IMR-90 (cell line): ENCODE results near the gene SPAG5. TPM values are rescaled to one million over a fixed set of nuclear protein-coding genes. Genes with fewer than 3 reads are reported as not detected.

Source experiments
- ATAC-seq: fragments of 200-7000 bp; cut with Tn5 transposase; 2 replicates; pipeline ENCODE4 v1.9.1; 2020; ENCODE audit warnings: low read depth, mild to moderate bottlenecking, moderate library complexity
- BruUV-seq: library from RNA; stranded (reverse); fragments of 400-500 nt; replicated peaks from 2 replicates; lab custom pipeline; 2021; lab: Mats Ljungman, UMichigan
- CTCF ChIA-PET: fragments of 300-600 bp; formaldehyde crosslinking; extraction: SDS; loops from one replicate; lab custom pipeline; 2021; ENCODE audit warnings: antibody characterized with exemption; lab: Yijun Ruan, JAX
- POLR2A ChIA-PET: fragments of 300-600 bp; sonication (Branson Sonifier 250); formaldehyde crosslinking; loops from one replicate; lab custom pipeline; 2022; ENCODE audit warnings: antibody characterized with exemption; ENCODE audit not compliant: unreplicated experiment; lab: Charles Lee
- DNase-seq: peaks from one replicate; pipeline ENCODE4 v3.0.0; 2013
- H2AFZ ChIP-seq: replicated peaks from 2 replicates; pipeline ENCODE3; 2013; ENCODE audit warnings: low read length, mild to moderate bottlenecking; ENCODE audit not compliant: poor library complexity
- H2AK5ac ChIP-seq: 2 replicates; pipeline ENCODE4 v1.6.1; 2013; ENCODE audit warnings: low read depth, low read length, inconsistent platforms
- H2AK9ac ChIP-seq: replicated peaks from 2 replicates; pipeline ENCODE3; 2013; ENCODE audit warnings: mild to moderate bottlenecking, low read depth, low read length, moderate library complexity; ENCODE audit not compliant: poor library complexity
- H2BK120ac ChIP-seq: 2 replicates; pipeline ENCODE4 v1.6.1; 2013; ENCODE audit warnings: low read depth, low read length, inconsistent platforms
- H2BK15ac ChIP-seq: 3 replicates; pipeline ENCODE4 v1.6.1; 2013; ENCODE audit warnings: low read depth, low read length, inconsistent platforms
- H2BK20ac ChIP-seq: 2 replicates; pipeline ENCODE4 v1.6.1; 2013; ENCODE audit warnings: low read depth, mild to moderate bottlenecking, inconsistent platforms, low read length, moderate library complexity
- H2BK5ac ChIP-seq: 2 replicates; pipeline ENCODE4 v1.6.1; 2013; ENCODE audit warnings: mild to moderate bottlenecking, low read depth, low read length, inconsistent platforms; ENCODE audit not compliant: poor library complexity, severe bottlenecking
- H3K14ac ChIP-seq: replicated peaks from 2 replicates; pipeline ENCODE4 v1.6.1; 2013; ENCODE audit warnings: low read depth, low read length, inconsistent platforms
- H3K18ac ChIP-seq: 2 replicates; pipeline ENCODE4 v1.6.1; 2013; ENCODE audit warnings: low read depth, low read length, control low read depth
- H3K23ac ChIP-seq: 2 replicates; pipeline ENCODE4 v1.6.1; 2013; ENCODE audit warnings: low read depth, low read length, inconsistent platforms
- H3K27ac ChIP-seq: 2 replicates; pipeline ENCODE4 v1.5.1; 2013; ENCODE audit warnings: mild to moderate bottlenecking, control low read depth, low read length; ENCODE audit not compliant: insufficient read depth
- H3K27me3 ChIP-seq: 2 replicates; pipeline ENCODE4 v1.6.1; 2013; ENCODE audit warnings: low read length; ENCODE audit not compliant: control insufficient read depth, insufficient read depth
- H3K36me3 ChIP-seq: 2 replicates; pipeline ENCODE4 v1.6.1; 2013; ENCODE audit warnings: low read length, mixed read lengths; ENCODE audit not compliant: control insufficient read depth, insufficient read depth
- H3K4ac ChIP-seq: 2 replicates; pipeline ENCODE4 v1.6.1; 2013; ENCODE audit warnings: low read depth, low read length, inconsistent platforms
- H3K4me1 ChIP-seq: 2 replicates; pipeline ENCODE4 v1.6.1; 2013; ENCODE audit warnings: low read length, mixed read lengths; ENCODE audit not compliant: control insufficient read depth, insufficient read depth
- H3K4me2 ChIP-seq: 2 replicates; pipeline ENCODE4 v1.6.1; 2013; ENCODE audit warnings: low read depth, mild to moderate bottlenecking, control low read depth, low read length, moderate library complexity
- H3K4me3 ChIP-seq: 2 replicates; pipeline ENCODE4 v1.5.1; 2013; ENCODE audit warnings: low read depth, mild to moderate bottlenecking, control low read depth, low read length, moderate library complexity; ENCODE audit not compliant: insufficient read depth
- H3K56ac ChIP-seq: 2 replicates; pipeline ENCODE4 v1.6.1; 2013; ENCODE audit warnings: low read length, inconsistent platforms; ENCODE audit not compliant: insufficient read depth; ENCODE audit errors: extremely low read depth
- H3K79me1 ChIP-seq, 2 experiments: 2 replicates each; pipeline ENCODE4 v1.6.1; 2013; ENCODE audit warnings: low read length in 2 of 2, inconsistent platforms in 1 of 2, low read depth in 1 of 2
- H3K9ac ChIP-seq: 2 replicates; pipeline ENCODE4 v1.6.1; 2013; ENCODE audit warnings: low read depth, low read length, control low read depth
- H3K9me1 ChIP-seq: 2 replicates; pipeline ENCODE4 v1.6.1; 2013; ENCODE audit warnings: low read length, inconsistent platforms; ENCODE audit not compliant: insufficient read depth
- H3K9me3 ChIP-seq: 2 replicates; pipeline ENCODE4 v1.6.1; 2013; ENCODE audit warnings: low read length; ENCODE audit not compliant: control insufficient read depth, insufficient read depth
- H4K20me1 ChIP-seq: 2 replicates; pipeline ENCODE4 v1.6.1; 2013; ENCODE audit warnings: low read length, inconsistent platforms; ENCODE audit not compliant: insufficient read depth
- H4K5ac ChIP-seq: 2 replicates; pipeline ENCODE4 v1.6.1; 2013; ENCODE audit warnings: mild to moderate bottlenecking, low read depth, low read length, control low read depth
- H4K8ac ChIP-seq, 2 experiments: 2 replicates each; pipeline ENCODE4 v1.6.1; 2013; ENCODE audit warnings: low read depth in 2 of 2, low read length in 2 of 2, control low read depth in 1 of 2, inconsistent platforms in 1 of 2
- H4K91ac ChIP-seq: 2 replicates; pipeline ENCODE4 v1.6.1; 2013; ENCODE audit warnings: low read depth, low read length, inconsistent platforms; ENCODE audit not compliant: insufficient read depth
- CEBPB ChIP-seq: IDR thresholded peaks from 2 replicates; pipeline ENCODE4 v1.6.1; 2012; ENCODE audit warnings: low read depth, low read length, improper control_type of control experiment
- ELK1 ChIP-seq: fragments of 150-350 bp; IDR thresholded peaks from 2 replicates; pipeline ENCODE4 v1.6.1; 2016; ENCODE audit warnings: low read depth, mild to moderate bottlenecking, low read length, moderate library complexity, borderline replicate concordance
- MAZ ChIP-seq: IDR thresholded peaks from 2 replicates; pipeline ENCODE4 v1.6.1; 2012; ENCODE audit warnings: low read depth, mild to moderate bottlenecking, low read length, improper control_type of control experiment, moderate library complexity, borderline replicate concordance
- MXI1 ChIP-seq: IDR thresholded peaks from 2 replicates; pipeline ENCODE4 v1.6.1; 2012; ENCODE audit warnings: low read depth, mild to moderate bottlenecking, low read length, moderate library complexity, borderline replicate concordance
- POLR2A ChIP-seq: IDR thresholded peaks from 2 replicates; pipeline ENCODE4 v1.6.1; 2012; ENCODE audit warnings: mild to moderate bottlenecking, low read depth, low read length
- WGBS, 2 experiments: methylation state at CpG; one replicate each; pipeline versions ENCODE4 v1.1.5 to v1.1.7; 2013; ENCODE audit warnings: missing lambda C conversion rate in 2 of 2; ENCODE audit not compliant: insufficient read length in 1 of 2; ENCODE audit errors: extremely low coverage in 2 of 2; 5-methylcytosine and 5-hydroxymethylcytosine counted together
- dilution Hi-C: fragments of 300-500 bp; cut with HindIII; formaldehyde crosslinking; loops from one replicate; pipeline ENCODE4 v1.14.3; 2018; ENCODE audit warnings: low sequenced_read_pairs; ENCODE audit not compliant: unreplicated experiment
- in situ Hi-C: fragments of 300-500 bp; cut with MboI; formaldehyde crosslinking; loops from 3 replicates; pipeline ENCODE4 v1.14.3; 2019; ENCODE audit warnings: low sequenced_read_pairs, inconsistent platforms, mixed read lengths
- intact Hi-C: fragments of 100-400 bp; cut with micrococcal nuclease; formaldehyde crosslinking; loops from 2 replicates; pipeline ENCODE4 v1.10.0; 2022
- polyA plus RNA-seq, 3 experiments: library from polyadenylated mRNA; depleted of rRNA; stranded (reverse); fragments of >200 nt; gene quantifications; 2 replicates each; pipeline ENCODE4 v1.2.3, GENCODE V29; 2012; ENCODE audit warnings: low replicate concordance in 1 of 3
- total RNA-seq: library from RNA; depleted of rRNA; stranded (reverse); fragments of >200 nt; gene quantifications from 2 replicates; pipeline ENCODE4 v1.2.3, GENCODE V29; 2012

The SPAG5 gene
- total and polyA plus RNA-seq, 2 of the 4 experiments (the other 2 are of a cell fraction), result 40.3 to 60.8 TPM

- H3K9me3 ChIP-seq, result no peaks in the 10 kb centered on the region
- dilution Hi-C loops (no loop called here), in situ Hi-C loops (no loop called here), intact Hi-C loops (loop anchor here (2.0 kb wide), 1 partner anchor 66 kb away; the partner anchor contains the start of gene PROCA1)
- peaks cover 2% of the 10 kb centered on the region; the same call in 1 of the 2 replicates for H3K4me1 ChIP-seq
- H2BK15ac ChIP-seq, result no peak within 1 kb of the TSS
- peak within 1 kb of the TSS; percentile 87 for H3K4me3 ChIP-seq
- BruUV-seq, result no TSS peak
- TF ChIP-seq ELK1 (no peak), CEBPB (no peak), MXI1 (peak; percentile 92; the same call in 1 of the 2 replicates), MAZ (peak; percentile 73; the same call in 1 of the 2 replicates), POLR2A (peak; percentile 70; the same call in 1 of the 2 replicates)
- peak within 1 kb of the TSS; percentile 64 for H3K14ac ChIP-seq
- H2BK20ac ChIP-seq, result no peak within 1 kb of the TSS
- H3K4ac ChIP-seq, result peak within 1 kb of the TSS; percentile 78
- peak within 1 kb of the TSS; percentile 72 for H3K23ac ChIP-seq
- peak within 1 kb of the TSS; percentile 92 to 96 for H4K8ac ChIP-seq
- H3K79me1 ChIP-seq, result peaks cover 32 to 57% of the 10 kb centered on the region in 2 experiments
- peak; percentile 92 for DNase-seq
- ATAC-seq, result peak; percentile 99
- H3K27me3 ChIP-seq, result no peaks in the 10 kb centered on the region
- peak within 1 kb of the TSS; percentile 86 for H3K27ac ChIP-seq
- H3K9me1 ChIP-seq, result no peaks in the 10 kb centered on the region
- CTCF ChIA-PET, result interaction anchor here (0.8 to 1.7 kb wide), 4 partner anchors 13 to 82 kb away, joined by 3 to 5 read pairs (median 4); no protein-coding TSS in a partner anchor
- H3K56ac ChIP-seq, result peak within 1 kb of the TSS; percentile 74; the same call in 1 of the 2 replicates
- H3K9ac ChIP-seq, result peak within 1 kb of the TSS; percentile 94
- peak within 1 kb of the TSS; percentile 85 for H4K5ac ChIP-seq
- H2AK5ac ChIP-seq, result peak within 1 kb of the TSS; percentile 93
- H2BK5ac ChIP-seq, result peak within 1 kb of the TSS; percentile 82
- H2BK120ac ChIP-seq, result no peak within 1 kb of the TSS
- H4K91ac ChIP-seq, result peak within 1 kb of the TSS; percentile 54
- H2AK9ac ChIP-seq, result peak within 1 kb of the TSS; percentile 91
- peaks cover 28% of the 10 kb centered on the region for H3K36me3 ChIP-seq
- POLR2A ChIA-PET, result no interaction called here
- peaks cover 13% of the 10 kb centered on the region; the same call in 1 of the 2 replicates for H4K20me1 ChIP-seq
- WGBS, 2 experiments, result 1% methylated on average over 31 of the region's 89 CpGs; no CpG with 5 or more reads in 1 of the 2 experiments
- H3K18ac ChIP-seq, result peak within 1 kb of the TSS; percentile 49
- H2AFZ ChIP-seq, result peak within 1 kb of the TSS; percentile 94
- H3K4me2 ChIP-seq, result peak within 1 kb of the TSS; percentile 99
Measured at GRCh38 chr17:28644787-28645575, 46.2 kb upstream of the SPAG5 start, which contains the start of gene BLTP2. Gene BLTP2, minus strand, starts transcription at chr17:28645158. Its CDS starts 102 bp downstream, at chr17:28645056.
